GM12892 (cell line): ENCODE results near the gene PHLDB2.

Experiments
- POLR2A ChIP-seq: IDR thresholded peaks from 2 replicates; pipeline ENCODE4 v1.6.1; 2011; ENCODE audit warnings: low read depth, low read length, control low read depth
- TAF1 ChIP-seq: IDR thresholded peaks from 2 replicates; pipeline ENCODE4 v1.6.1; 2011; ENCODE audit warnings: low read depth, mild to moderate bottlenecking, control low read depth, low read length, borderline replicate concordance

GRCh38 chr3:111963424-111963823, 104.4 kb downstream of the PHLDB2 start:
- TF ChIP-seq POLR2A (no peak), TAF1 (no peak)
